NB4 (cell line): ENCODE results near the gene CHAF1B.

ENCODE experiments used
- DNase-seq: peaks from one replicate; pipeline ENCODE4 v3.0.0; 2010; ENCODE audit warnings: low read depth
- H3K4me3 ChIP-seq: one replicate; pipeline ENCODE4 v1.5.1; 2011; ENCODE audit warnings: mild to moderate bottlenecking, low read depth, low read length, moderate library complexity
- CTCF ChIP-seq: IDR thresholded peaks from one replicate; pipeline ENCODE4 v1.5.1; 2012; ENCODE audit warnings: low read depth, low read length
- MAX ChIP-seq: IDR thresholded peaks from 2 replicates; pipeline ENCODE4 v1.6.1; 2011; ENCODE audit warnings: low read depth, low read length
- MYC ChIP-seq: IDR thresholded peaks from 2 replicates; pipeline ENCODE4 v1.6.1; 2011; ENCODE audit warnings: low read depth, low read length
- POLR2A ChIP-seq: IDR thresholded peaks from 2 replicates; pipeline ENCODE4 v1.6.1; 2011; ENCODE audit warnings: mild to moderate bottlenecking; ENCODE audit not compliant: insufficient read length; ENCODE audit errors: extremely low read depth

Gene CHAF1B

GRCh38 chr21:36359185-36359584 is 26.0 kb upstream of the CHAF1B start:
- DNase-seq: no peak
- no peak overlapping the region for H3K4me3 ChIP-seq
- no peak for TF ChIP-seq MAX
- no peak for TF ChIP-seq MYC
- TF ChIP-seq CTCF: no peak
- TF ChIP-seq POLR2A: no peak

- no peak overlapping the region for H3K4me3 ChIP-seq
- no peak for TF ChIP-seq CTCF
- no peak for TF ChIP-seq MAX
- TF ChIP-seq MYC: no peak
- no peak for TF ChIP-seq POLR2A
- DNase-seq: no peak
Measured at GRCh38 chr21:36369064-36369685, 16.0 kb upstream of the CHAF1B start.

- TF ChIP-seq CTCF: no peak
- TF ChIP-seq MYC: no peak
- no peak for TF ChIP-seq MAX
- DNase-seq: no peak
- no peak overlapping the region for H3K4me3 ChIP-seq
Measured at GRCh38 chr21:36375994-36376393, 9.2 kb upstream of the CHAF1B start.

GRCh38 chr21:36377391-36377842 is 7.8 kb upstream of the CHAF1B start:
- no peak overlapping the region for H3K4me3 ChIP-seq
- no peak for DNase-seq
- TF ChIP-seq MAX: no peak
- TF ChIP-seq MYC: no peak
- TF ChIP-seq POLR2A: no peak
- TF ChIP-seq CTCF: no peak

GRCh38 chr21:36379251-36379650 is 5.9 kb upstream of the CHAF1B start:
- TF ChIP-seq POLR2A (no peak), CTCF (no peak), MAX (no peak), MYC (no peak)
- DNase-seq: no peak
- H3K4me3 ChIP-seq: no peak overlapping the region
